NCI-H2227 (cell line): ENCODE data around the gene SMAD9.

Experiments
- DNase-seq: peaks from one replicate; lab custom pipeline; 2025; ENCODE audit not compliant: unreplicated experiment; lab: John Stamatoyannopoulos, UW

SMAD9 gene

DNA sequence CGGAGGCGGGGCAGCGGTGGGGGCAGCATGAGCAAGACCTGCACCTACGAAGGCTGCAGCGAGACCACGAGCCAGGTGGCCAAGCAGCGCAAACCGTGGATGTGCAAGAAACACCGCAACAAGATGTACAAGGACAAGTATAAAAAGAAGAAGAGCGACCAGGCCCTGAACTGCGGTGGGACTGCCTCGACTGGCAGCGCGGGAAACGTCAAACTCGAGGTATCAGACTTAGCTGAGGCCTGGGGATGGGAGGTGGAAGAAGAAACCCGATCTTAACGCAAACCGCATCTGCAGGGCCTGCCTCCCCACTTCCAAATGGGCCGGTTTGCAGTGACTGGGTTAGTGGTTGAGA lies 100.3 kb downstream of the SMAD9 start:
- DNase-seq, result no peak

DNA sequence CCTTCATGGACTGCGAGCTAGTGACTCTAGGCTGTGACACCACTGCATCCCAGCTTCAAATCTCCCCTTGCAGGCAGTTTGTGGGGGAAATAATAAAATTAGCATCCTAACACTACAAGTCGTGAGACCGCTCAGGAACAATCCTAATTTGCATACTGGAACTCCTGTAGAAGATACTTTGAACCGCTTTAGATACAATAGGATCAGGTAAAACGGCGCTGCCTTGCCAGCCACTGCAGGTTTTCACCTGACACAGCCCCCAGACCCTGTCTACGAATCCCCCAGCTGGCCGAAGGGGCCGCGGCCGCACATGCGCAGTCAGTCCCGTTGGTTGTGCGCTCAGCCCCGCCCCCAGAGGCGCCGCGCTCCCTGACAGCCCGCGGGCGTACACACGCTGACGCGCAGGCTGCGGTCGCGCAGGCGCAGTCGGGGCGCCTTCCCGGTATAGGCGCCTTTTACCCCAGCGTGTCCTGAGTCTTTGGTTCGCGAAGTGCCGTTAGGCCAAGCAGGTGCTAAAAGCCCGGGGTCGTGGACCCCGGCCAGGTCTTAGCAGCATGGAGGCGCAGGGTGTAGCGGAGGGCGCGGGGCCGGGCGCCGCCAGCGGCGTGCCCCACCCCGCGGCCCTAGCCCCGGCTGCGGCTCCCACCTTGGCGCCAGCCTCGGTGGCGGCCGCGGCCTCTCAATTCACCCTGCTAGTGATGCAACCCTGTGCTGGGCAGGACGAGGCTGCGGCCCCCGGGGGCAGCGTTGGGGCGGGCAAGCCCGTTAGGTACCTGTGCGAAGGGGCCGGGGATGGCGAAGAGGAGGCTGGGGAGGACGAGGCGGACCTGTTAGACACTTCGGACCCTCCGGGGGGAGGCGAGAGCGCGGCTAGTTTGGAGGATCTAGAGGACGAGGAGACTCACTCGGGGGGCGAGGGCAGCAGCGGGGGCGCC lies 101.0 kb downstream of the SMAD9 start, which contains the start of gene RFXAP:
RFXAP (plus strand) TSS at position 419 of the 935 bp plus-strand sequence; CDS start at position 555, 136 bp downstream.
- peak; percentile 93 for DNase-seq

DNA sequence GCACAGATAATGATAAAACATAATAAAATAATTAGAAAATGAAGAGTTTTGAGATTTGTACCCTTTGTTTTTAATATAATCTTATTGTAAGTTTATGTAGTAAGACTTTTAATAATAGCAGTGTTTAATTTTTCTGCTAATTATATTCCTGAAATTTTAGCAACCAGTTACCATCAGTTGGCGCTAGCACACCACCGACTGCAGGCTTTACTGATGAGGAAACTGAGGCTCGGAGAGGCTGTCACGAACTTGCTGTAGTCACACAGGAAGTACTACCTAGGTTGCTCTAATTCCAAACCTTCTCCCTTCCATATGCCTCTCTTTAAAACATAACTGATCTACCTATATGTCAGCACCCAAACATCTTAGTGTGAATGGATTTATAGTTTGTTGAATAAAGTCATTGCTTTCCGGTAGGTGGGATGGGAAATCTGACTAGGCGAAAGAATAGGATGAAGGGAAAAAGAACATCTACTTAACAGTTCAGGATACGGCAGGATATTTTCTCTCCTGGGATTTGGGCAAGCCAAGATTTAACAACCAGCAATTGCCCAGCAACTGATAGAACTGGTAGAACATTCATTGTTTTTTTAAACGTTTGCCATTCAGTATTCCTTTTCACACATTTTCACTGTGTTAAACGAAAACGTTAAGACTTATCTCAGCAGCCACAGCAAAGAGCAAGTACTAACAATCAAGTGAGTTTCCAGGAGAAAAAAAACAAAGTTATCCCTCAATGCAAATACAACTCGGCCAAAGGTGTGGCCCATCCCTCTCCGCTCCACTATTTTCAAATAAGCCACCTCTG lies 101.8 kb downstream of the SMAD9 start:
- DNase-seq, result no peak

DNA sequence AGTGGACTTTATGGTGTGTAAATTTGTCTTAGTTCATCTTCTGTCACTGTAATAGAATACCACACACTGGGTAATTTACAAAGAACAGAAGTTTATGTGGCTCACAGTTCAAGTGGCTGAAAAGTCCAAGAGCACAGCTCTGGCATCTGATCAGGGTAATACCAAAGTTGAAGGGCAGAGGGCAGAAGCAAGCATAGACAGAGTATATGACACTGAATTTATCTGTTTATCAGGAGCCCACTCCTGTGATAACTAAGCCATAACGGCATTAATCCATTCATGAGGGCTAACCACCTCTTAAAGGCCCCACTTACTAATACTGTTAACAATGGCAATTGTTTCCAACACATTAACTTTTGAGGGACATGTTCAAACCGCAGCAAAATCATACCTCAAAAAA lies 105.0 kb downstream of the SMAD9 start:
- DNase-seq, result peak; percentile 8

DNA sequence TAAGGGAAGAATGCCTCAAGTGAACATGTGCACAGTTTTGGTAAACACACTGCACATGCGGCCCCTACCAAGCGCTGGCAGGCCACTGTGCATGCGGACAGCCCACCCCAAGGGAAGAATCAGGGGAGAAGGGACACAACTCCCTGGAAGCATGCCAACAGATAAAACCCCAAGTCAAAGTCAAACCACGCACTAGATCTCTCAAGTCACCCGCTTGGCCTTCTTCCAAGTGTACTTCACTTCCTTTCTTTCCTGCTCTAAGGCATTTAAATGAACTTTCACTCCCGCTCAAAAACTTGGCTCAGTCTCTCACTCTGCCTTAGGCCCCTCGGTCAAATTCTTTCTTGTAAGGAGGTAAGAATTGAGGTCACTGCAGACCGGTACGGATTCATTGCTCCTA lies 105.6 kb downstream of the SMAD9 start:
- peak; percentile 4 for DNase-seq

DNA sequence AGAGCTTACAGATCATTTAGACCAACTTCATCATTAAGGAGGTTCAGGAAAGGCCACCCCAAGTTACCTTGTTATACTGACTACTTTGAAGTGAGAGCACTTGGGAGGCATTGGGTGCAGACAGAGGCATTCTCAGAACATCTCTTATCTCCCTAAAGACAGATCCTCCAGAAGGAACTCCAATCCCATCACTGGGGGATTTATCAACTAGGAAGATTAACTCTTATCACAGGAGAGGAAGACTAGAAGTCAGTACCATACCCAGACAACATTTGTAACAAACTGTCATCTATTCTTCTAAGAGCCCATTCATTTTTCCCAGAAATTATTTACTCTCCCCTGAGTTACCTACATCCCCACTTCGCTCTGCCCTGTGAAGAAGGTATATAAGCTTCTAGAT lies 106.8 kb downstream of the SMAD9 start:
- no peak for DNase-seq

DNA sequence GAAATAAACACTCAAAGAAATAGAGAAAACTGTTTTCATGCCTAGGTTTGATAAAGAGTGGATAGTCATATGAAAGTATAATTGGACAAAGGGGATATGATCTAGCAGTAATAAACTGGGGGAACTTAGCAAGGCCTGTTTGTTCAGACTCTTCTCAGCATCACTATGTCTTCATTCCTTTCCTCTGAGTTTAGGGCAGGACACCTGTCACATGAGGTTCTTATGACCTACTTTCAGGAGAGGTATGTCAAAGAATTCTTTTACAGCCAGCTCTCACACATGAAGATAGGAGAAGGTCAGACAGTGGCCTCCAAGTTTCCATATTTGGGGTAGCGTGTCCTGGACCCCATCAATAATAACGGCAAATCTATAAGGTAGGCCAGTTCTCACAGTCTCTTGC lies 112.4 kb downstream of the SMAD9 start:
- DNase-seq, result no peak

DNA sequence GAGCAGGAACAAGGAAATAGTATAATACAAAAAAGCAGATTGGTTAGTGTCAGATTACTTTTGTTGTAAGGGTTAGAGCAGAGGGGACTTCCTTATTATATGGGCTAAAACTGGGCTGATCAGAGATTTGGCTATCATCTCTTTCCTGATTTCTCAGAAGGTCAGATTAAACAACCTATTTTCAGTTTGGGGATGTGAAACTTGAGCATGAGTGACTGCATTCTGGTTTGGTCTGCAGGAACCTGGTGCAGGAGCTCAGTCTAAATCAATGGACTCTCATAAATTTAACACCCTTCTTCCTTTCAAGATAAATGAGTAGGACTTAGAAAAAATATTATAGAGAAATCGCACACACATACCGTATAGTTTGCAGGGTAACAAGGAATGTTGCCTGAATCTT lies 113.9 kb downstream of the SMAD9 start:
- no peak for DNase-seq

DNA sequence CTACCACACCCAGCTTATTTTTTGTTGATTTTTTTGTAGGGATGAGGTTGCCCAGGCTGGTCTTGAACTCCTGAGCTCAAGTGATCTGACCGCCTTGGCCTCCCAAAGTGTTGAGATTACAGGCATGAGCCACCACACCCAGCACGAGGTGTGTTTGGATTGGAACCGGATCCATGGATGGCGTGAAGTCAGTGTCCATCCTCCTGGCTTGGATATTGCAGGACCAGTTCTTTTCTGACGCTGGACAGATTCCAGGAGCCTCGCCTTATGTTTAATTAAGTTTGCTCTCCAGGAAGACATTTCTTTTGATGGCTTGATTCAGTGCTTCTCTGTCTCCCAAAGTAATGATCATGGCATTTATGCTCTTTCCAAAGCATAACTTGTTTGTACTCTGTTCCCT lies 115.5 kb downstream of the SMAD9 start:
- no peak for DNase-seq

DNA sequence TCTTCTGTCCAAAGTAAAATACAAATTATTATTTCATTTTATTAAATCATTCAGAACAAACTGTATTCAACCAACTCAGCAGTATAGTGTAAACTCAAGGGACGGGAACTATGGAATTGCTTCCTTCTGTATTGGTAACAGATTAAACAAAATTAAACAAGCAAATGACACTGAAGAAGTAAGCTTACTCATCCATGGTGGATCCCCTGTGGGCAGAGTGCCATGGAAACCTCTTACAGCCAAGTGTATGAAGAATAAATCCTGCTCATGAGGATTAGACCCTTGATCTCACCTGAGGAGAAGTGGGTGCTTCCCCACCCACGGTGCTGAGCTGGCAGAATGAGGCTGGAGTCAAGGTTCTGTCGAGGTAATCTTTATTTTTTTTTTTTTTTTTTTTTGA lies 119.0 kb downstream of the SMAD9 start:
- DNase-seq, result no peak

DNA sequence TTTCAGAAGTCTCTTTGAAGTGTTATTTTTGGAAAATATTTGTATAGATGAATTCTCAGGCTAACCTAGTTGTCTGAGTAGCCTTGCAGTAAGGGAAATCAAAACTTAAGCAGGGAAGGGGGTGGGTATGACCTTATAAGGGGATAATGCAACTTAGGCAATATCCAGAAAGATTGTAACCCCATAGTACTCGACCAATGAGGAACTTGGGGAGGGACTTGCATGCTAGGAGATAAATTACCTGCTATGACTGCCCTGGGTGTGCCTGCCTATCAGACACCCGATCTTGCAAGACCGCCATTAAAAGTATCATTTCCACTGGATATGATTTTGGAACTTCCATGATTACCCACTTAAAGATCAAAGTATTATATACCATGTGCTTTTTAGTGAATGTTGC lies 124.0 kb downstream of the SMAD9 start:
- DNase-seq, result no peak

DNA sequence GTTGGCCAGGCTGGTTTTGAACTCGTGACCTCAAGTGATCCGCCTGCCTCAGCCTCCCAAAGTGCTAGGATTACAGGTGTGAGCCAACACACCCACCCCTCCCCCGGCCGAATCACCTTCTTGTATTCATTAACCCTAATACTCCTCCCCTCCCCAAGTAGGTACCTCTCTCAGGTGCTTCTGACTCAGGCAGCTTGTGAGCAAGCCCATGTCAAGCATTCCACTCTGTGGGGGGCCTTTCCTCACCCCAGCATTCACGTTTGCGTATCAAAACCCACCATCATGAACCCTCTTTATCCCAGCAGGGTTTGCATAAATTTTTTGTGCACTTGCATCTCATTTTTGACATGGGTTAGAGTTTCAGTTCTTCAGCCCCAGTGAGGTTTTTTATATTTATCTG lies 124.6 kb downstream of the SMAD9 start:
- DNase-seq, result no peak
